K562 (cell line): ENCODE measurements around the gene ZNF264. TPM values are rescaled to one million over a fixed set of nuclear protein-coding genes. Genes with fewer than 3 reads are reported as not detected.

Source experiments
- ATAC-seq: fragments of 200-7000 bp; cut with Tn5 transposase; 3 replicates; pipeline ENCODE4 v1.9.1; 2020; ENCODE audit warnings: moderate library complexity
- BruUV-seq: library from RNA; stranded (reverse); fragments of 400-500 nt; replicated peaks from 2 replicates; lab custom pipeline; 2021; lab: Mats Ljungman, UMichigan
- CTCF ChIA-PET: fragments of 300-600 bp; formaldehyde crosslinking; extraction: SDS; loops from one replicate; lab custom pipeline; 2021; ENCODE audit warnings: low intra/inter-chr PET ratio; lab: Yijun Ruan, JAX
- POLR2A ChIA-PET: fragments of 300-600, 350-650 bp; sonication (Branson Sonifier 250); formaldehyde crosslinking; extraction: SDS; loops from one replicate; lab custom pipeline; 2021; ENCODE audit warnings: antibody characterized with exemption, inconsistent platforms; lab: Yijun Ruan, JAX
- DNase-seq, 4 experiments: peaks; one replicate each; pipeline versions ENCODE4 v3.0.0 to v3.0.0-alpha.2; 2011 to 2018; ENCODE audit warnings: low spot score in 3 of 4, mixed read lengths in 3 of 4; ENCODE audit errors: extremely low read depth in 1 of 4
- FAIRE-seq: peaks from 2 replicates; lab custom pipeline; 2011; peaks lifted over from hg19 to GRCh38; lab: Jason Lieb, UNC
- H2AFZ ChIP-seq: 2 replicates; pipeline ENCODE4 v1.6.0; 2011; ENCODE audit warnings: low read depth, low read length, control low read depth, inconsistent platforms
- H3K27ac ChIP-seq: fragments of 200-600 bp; 3 replicates; pipeline ENCODE4 v1.8.0; 2011; ENCODE audit warnings: low read depth, mild to moderate bottlenecking, control low read depth, inconsistent platforms, low read length, moderate library complexity, mixed read lengths; ENCODE audit errors: extremely low read depth
- H3K27me3 ChIP-seq, 2 experiments: fragments of 300-600 bp in 1 of 2; 2 replicates in 1 of 2; 3 replicates in 1 of 2; pipeline versions ENCODE4 v1.6.0 to v1.8.0; 2011; ENCODE audit warnings: inconsistent platforms in 2 of 2, low read length in 2 of 2, mild to moderate bottlenecking in 1 of 2, mixed read lengths in 1 of 2, moderate library complexity in 1 of 2; ENCODE audit not compliant: control insufficient read depth in 2 of 2, insufficient read depth in 2 of 2
- H3K36me3 ChIP-seq: fragments of 300-600 bp; 3 replicates; pipeline ENCODE4 v1.8.0; 2011; ENCODE audit warnings: mild to moderate bottlenecking, low read length, inconsistent platforms; ENCODE audit not compliant: control insufficient read depth, insufficient read depth
- H3K4me1 ChIP-seq, 2 experiments: fragments of 200-600 bp in 1 of 2; replicated peaks in 1 of 2; 2 replicates in 1 of 2; 3 replicates in 1 of 2; pipeline versions ENCODE4 v1.5.1 to v1.8.0; 2011; ENCODE audit warnings: inconsistent platforms in 2 of 2, low read length in 2 of 2, mild to moderate bottlenecking in 1 of 2, mixed read lengths in 1 of 2, moderate library complexity in 1 of 2; ENCODE audit not compliant: control insufficient read depth in 2 of 2, insufficient read depth in 2 of 2
- H3K4me2 ChIP-seq: 2 replicates; pipeline ENCODE4 v1.6.1; 2011; ENCODE audit warnings: low read length, control low read depth, inconsistent platforms, mixed read lengths; ENCODE audit not compliant: insufficient read depth
- H3K4me3 ChIP-seq: fragments of 200-600 bp; sonication (generic), shearing (Covaris generic); 2 replicates; pipeline ENCODE4 v1.5.1; 2016; ENCODE audit warnings: control low read depth, inconsistent platforms
- H3K79me2 ChIP-seq: fragments of 200-600 bp; 3 replicates; pipeline ENCODE4 v1.8.0; 2011; ENCODE audit warnings: low read length, inconsistent platforms; ENCODE audit not compliant: control insufficient read depth, insufficient read depth
- H3K9ac ChIP-seq, 2 experiments: 2 replicates each; pipeline versions ENCODE4 v1.6.0 to v1.6.1; 2011; ENCODE audit warnings: low read depth in 2 of 2, low read length in 2 of 2, control low read depth in 1 of 2, inconsistent platforms in 1 of 2, mild to moderate bottlenecking in 1 of 2, mixed read lengths in 1 of 2; ENCODE audit not compliant: insufficient read depth in 1 of 2
- H3K9me1 ChIP-seq: one replicate; pipeline ENCODE4 v1.6.0; 2011; ENCODE audit warnings: inconsistent platforms, mild to moderate bottlenecking, low read length, moderate library complexity; ENCODE audit not compliant: control insufficient read depth, insufficient read depth
- H3K9me3 ChIP-seq: replicated peaks from 2 replicates; pipeline ENCODE4 v1.5.1; 2011; ENCODE audit warnings: low read depth, low read length, inconsistent platforms; ENCODE audit not compliant: control insufficient read depth, insufficient read depth
- H4K20me1 ChIP-seq: replicated peaks from 2 replicates; pipeline ENCODE4 v1.6.1; 2011; ENCODE audit warnings: low read length, inconsistent platforms, mixed read lengths; ENCODE audit not compliant: control insufficient read depth, insufficient read depth
- ARID1B ChIP-seq: fragments of 450-650 bp; IDR thresholded peaks from 2 replicates; pipeline ENCODE4 v1.6.1; 2016; ENCODE audit warnings: antibody characterized with exemption, mild to moderate bottlenecking, inconsistent platforms
- C11orf30 ChIP-seq: fragments of 450-650 bp; IDR thresholded peaks from 2 replicates; pipeline ENCODE4 v1.6.1; 2016; ENCODE audit warnings: low read depth, mild to moderate bottlenecking
- HMG20A ChIP-seq: fragments of 450-650 bp; formaldehyde crosslinking; conservative IDR thresholded peaks from 2 replicates; pipeline ENCODE4 v1.4.0; 2020; ENCODE audit warnings: mild to moderate bottlenecking, mixed read lengths
- HMGN3 ChIP-seq: IDR thresholded peaks from 2 replicates; pipeline ENCODE4 v1.6.1; 2011; ENCODE audit warnings: borderline replicate concordance, low read depth, mild to moderate bottlenecking, mixed read lengths, low read length; ENCODE audit not compliant: insufficient read length; ENCODE audit errors: extremely low read depth
- KLF6 ChIP-seq: fragments of 250-450 bp; sonication (Bioruptor Pico); IDR thresholded peaks from 2 replicates; pipeline ENCODE4 v1.4.0; 2020; ENCODE audit warnings: mild to moderate bottlenecking, moderate library complexity, borderline replicate concordance
- NEUROD1 ChIP-seq: fragments of 150-350 bp; IDR thresholded peaks from 2 replicates; pipeline ENCODE4 v1.6.1; 2014; ENCODE audit warnings: borderline replicate concordance, low read length, low read depth; ENCODE audit not compliant: partially characterized antibody
- PHTF2 ChIP-seq: fragments of 250-450 bp; sonication (Bioruptor Pico); IDR thresholded peaks from 2 replicates; pipeline ENCODE4 v1.5.0; 2021; ENCODE audit warnings: mild to moderate bottlenecking
- PTRF ChIP-seq: fragments of 450-650 bp; IDR thresholded peaks from 2 replicates; pipeline ENCODE4 v1.6.1; 2016; ENCODE audit warnings: mild to moderate bottlenecking, missing genetic modification characterization, missing compliant biosample characterization
- RFX1 ChIP-seq: fragments of 450-650 bp; IDR thresholded peaks from 2 replicates; pipeline ENCODE4 v1.6.1; 2016; ENCODE audit warnings: mild to moderate bottlenecking, moderate library complexity
- SNRNP70 ChIP-seq: fragments of 200-400 bp; formaldehyde crosslinking; optimal IDR thresholded peaks from 2 replicates; pipeline ENCODE3; 2017; ENCODE audit warnings: low read depth, low read length
- ZNF212 ChIP-seq: fragments of 450-650 bp; formaldehyde crosslinking; IDR thresholded peaks from 2 replicates; pipeline ENCODE4 v1.4.0; 2020; ENCODE audit warnings: mild to moderate bottlenecking
- WGBS: fragments of 100-300 bp; shearing (Covaris generic); methylation state at CpG from one replicate; pipeline ENCODE4 v1.1.6; 2016; ENCODE audit warnings: low coverage, mixed read lengths; ENCODE audit not compliant: insufficient coverage; ENCODE audit errors: missing lambda C conversion rate; 5-methylcytosine and 5-hydroxymethylcytosine counted together
- in situ Hi-C: fragments of 300-500 bp; cut with MboI; formaldehyde crosslinking; loops from 4 replicates; pipeline ENCODE4 v1.15.0; 2018; ENCODE audit warnings: inconsistent platforms, mixed read lengths
- intact Hi-C: fragments of 100-400 bp; cut with micrococcal nuclease; formaldehyde crosslinking; loops from 2 replicates; pipeline ENCODE4 v1.14.2; 2022
- polyA plus RNA-seq, 8 experiments: library from polyadenylated mRNA; depleted of rRNA in 4 of 8; stranded (reverse) in 5 of 8; unstranded in 3 of 8; fragments of >200 nt; fragmentation: Nextera tagmentation in 2 of 8; fragmentation: Illumina TruSeq in 1 of 8; extraction: Ambion mirVana in 2 of 8; extraction: Trizol in 1 of 8; gene quantifications; 2 replicates each; pipeline versions ENCODE4 v1.2.1 to v1.2.3, GENCODE V29; 2011 to 2014; ENCODE audit warnings: inconsistent platforms in 1 of 8, missing spikeins in 1 of 8
- total RNA-seq, 7 experiments: library from RNA; depleted of rRNA in 6 of 7; stranded (reverse); fragments of >200 nt in 6 of 7; fragmentation: Illumina TruSeq in 2 of 7; extraction: Trizol in 2 of 7; gene quantifications; 2 replicates each; pipeline versions ENCODE4 v1.2.1 to v1.2.3, GENCODE V29; 2011 to 2021; ENCODE audit warnings: low replicate concordance in 1 of 7
- TF ChIP-seq, protein P1 (sequence below): sonication (generic); formaldehyde crosslinking; IDR thresholded peaks from 2 replicates; pipeline ENCODE4 v1.8.0; 2022; ENCODE audit warnings: mild to moderate bottlenecking, missing genetic modification reagents, borderline replicate concordance

Gene ZNF264
- total and polyA plus RNA-seq, 9 of the 15 experiments (the other 6 are each of a cell fraction or from before 2014, with no cell fraction given) = 0.08 to 7.9 (median 1.3) TPM

DNA sequence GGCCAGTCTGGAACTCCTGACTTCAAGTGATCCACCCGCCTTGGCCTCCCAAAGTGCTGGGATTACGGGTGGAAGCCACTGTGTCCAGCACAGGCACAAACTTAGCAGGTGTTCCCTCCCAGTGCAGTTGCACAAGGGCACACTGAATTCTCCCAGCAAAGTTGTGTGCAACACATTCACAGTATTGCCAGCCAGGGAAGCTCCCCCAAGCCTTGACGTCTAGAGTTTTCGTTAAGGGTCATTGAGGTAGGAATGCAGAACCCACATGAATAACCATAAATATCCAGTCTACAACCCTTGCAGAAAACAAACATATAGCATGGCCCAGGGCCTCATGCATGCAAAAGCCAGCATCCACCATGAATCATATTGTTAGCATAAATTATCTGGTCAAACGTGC lies 36.2 kb downstream of the ZNF264 start:
- Histone ChIP-seq H2AFZ (no peak overlapping the region), H3K27me3 (peaks cover 0 to 6% of the 10 kb centered on the region in 2 experiments; a peak in 2 of 5 replicates), H3K9me1 (no peaks in the 10 kb centered on the region), H3K9me3 (peaks cover 3% of the 10 kb centered on the region; the same call in 1 of the 2 replicates), H3K9ac (no peak overlapping the region), H3K4me1 (peaks cover 0 to 10% of the 10 kb centered on the region in 2 experiments; a peak in 3 of 5 replicates), H3K4me3 (no peak overlapping the region), H3K79me2 (no peaks in the 10 kb centered on the region), H3K36me3 (no peaks in the 10 kb centered on the region), H4K20me1 (no peaks in the 10 kb centered on the region)
- ChIA-PET POLR2A (no interaction called here), CTCF (no interaction called here)
- in situ Hi-C loops (no loop called here), intact Hi-C loops (no loop called here)
- DNase-seq = no peak
- no peak for FAIRE-seq
- BruUV-seq = no TSS peak
- 0% methylated on average over 5 of the region's 5 CpGs for WGBS
- no peak for TF ChIP-seq RFX1
- no peak for TF ChIP-seq PHTF2 (CRISPR knock-in tag)
- TF ChIP-seq SNRNP70 = no peak
- TF ChIP-seq ZNF212 (CRISPR knock-in tag) = no peak
- no peak for TF ChIP-seq HMGN3
- TF ChIP-seq C11orf30 = no peak
- TF ChIP-seq KLF6 = no peak
- TF ChIP-seq PTRF (tag) = no peak
- TF ChIP-seq, protein P1, sequence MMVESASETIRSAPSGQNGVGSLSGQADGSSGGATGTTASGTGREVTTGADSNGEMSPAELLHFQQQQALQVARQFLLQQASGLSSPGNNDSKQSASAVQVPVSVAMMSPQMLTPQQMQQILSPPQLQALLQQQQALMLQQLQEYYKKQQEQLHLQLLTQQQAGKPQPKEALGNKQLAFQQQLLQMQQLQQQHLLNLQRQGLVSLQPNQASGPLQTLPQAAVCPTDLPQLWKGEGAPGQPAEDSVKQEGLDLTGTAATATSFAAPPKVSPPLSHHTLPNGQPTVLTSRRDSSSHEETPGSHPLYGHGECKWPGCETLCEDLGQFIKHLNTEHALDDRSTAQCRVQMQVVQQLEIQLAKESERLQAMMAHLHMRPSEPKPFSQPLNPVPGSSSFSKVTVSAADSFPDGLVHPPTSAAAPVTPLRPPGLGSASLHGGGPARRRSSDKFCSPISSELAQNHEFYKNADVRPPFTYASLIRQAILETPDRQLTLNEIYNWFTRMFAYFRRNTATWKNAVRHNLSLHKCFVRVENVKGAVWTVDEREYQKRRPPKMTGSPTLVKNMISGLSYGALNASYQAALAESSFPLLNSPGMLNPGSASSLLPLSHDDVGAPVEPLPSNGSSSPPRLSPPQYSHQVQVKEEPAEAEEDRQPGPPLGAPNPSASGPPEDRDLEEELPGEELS (CRISPR knock-in tag) = no peak
- TF ChIP-seq NEUROD1 = no peak
- no peak for TF ChIP-seq HMG20A
- TF ChIP-seq ARID1B = no peak
- TF ChIP-seq, all 486 proteins: peak for 0
- H3K27ac ChIP-seq = no peak overlapping the region
- no peak for ATAC-seq
- no peak overlapping the region for H3K4me2 ChIP-seq
